ENCODE measurements around the gene MYOZ2.

DNA sequence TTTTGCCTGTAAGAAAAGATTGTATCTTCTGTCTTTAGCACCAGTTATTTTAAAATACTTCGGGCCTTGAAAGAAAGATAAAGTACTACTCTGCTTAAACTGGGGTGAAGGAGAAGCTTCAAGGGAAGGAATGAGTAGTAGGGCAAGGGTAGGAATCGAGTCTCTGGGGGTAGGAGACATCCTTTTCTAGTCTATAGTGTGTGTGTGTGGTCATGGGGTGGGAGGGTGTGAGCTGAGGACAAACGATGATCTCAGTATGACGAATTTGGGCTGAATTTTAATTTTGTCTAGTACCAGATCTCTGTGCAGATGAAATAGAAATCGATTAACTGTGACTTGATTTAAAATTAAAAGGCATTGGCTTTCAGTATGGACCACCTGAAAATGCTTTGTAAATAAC, 3.3 kb upstream of the MYOZ2 start:
- TF ChIP-seq POU6F1 (CRISPR knock-in tag; IDR thresholded peaks at IDR 0.05; ENCODE audit: borderline replicate concordance, low read depth), result no peak
- no peak for TF ChIP-seq RARB (CRISPR knock-in tag; IDR thresholded peaks at IDR 0.05)
- TF ChIP-seq ZNF565 (CRISPR knock-in tag; conservative IDR thresholded peaks at IDR 0.05; ENCODE audit: low read depth), result no peak
- no peak for TF ChIP-seq SNAI2 (CRISPR knock-in tag; IDR thresholded peaks at IDR 0.05)
- no peak for TF ChIP-seq OSR1 (CRISPR knock-in tag; IDR thresholded peaks at IDR 0.05)
- TF ChIP-seq BACH2 (CRISPR knock-in tag; IDR thresholded peaks at IDR 0.05; ENCODE audit: borderline replicate concordance), result no peak
- TF ChIP-seq ZFP30 (CRISPR knock-in tag; IDR thresholded peaks at IDR 0.05), result no peak
- no peak for TF ChIP-seq TCF4 (CRISPR knock-in tag; IDR thresholded peaks at IDR 0.05; ENCODE audit: borderline replicate concordance)
- TF ChIP-seq CSDC2 (CRISPR knock-in tag; IDR thresholded peaks at IDR 0.05), result no peak
- TF ChIP-seq, protein P1, sequence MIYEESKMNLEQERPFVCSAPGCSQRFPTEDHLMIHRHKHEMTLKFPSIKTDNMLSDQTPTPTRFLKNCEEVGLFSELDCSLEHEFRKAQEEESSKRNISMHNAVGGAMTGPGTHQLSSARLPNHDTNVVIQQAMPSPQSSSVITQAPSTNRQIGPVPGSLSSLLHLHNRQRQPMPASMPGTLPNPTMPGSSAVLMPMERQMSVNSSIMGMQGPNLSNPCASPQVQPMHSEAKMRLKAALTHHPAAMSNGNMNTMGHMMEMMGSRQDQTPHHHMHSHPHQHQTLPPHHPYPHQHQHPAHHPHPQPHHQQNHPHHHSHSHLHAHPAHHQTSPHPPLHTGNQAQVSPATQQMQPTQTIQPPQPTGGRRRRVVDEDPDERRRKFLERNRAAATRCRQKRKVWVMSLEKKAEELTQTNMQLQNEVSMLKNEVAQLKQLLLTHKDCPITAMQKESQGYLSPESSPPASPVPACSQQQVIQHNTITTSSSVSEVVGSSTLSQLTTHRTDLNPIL (CRISPR knock-in tag; IDR thresholded peaks at IDR 0.05; ENCODE audit: low read depth), result no peak
- TF ChIP-seq ARNTL (CRISPR knock-in tag; IDR thresholded peaks at IDR 0.05; ENCODE audit: borderline replicate concordance, low read depth), result no peak
- no peak for TF ChIP-seq ISL1 (CRISPR knock-in tag; IDR thresholded peaks at IDR 0.05)
- TF ChIP-seq TSHZ2 (CRISPR knock-in tag; IDR thresholded peaks at IDR 0.05), result no peak
- no peak for TF ChIP-seq PATZ1 (CRISPR knock-in tag; IDR thresholded peaks at IDR 0.05; ENCODE audit: borderline replicate concordance)

Measured in SK-N-SH treated with all-trans-retinoic acid at 6 μM for 48 hours (cell line).